GM18499 (cell line): ENCODE data around the gene KLF9.

ENCODE experiments used
- ATAC-seq: cut with Tn5 transposase; IDR thresholded peaks from one replicate; pipeline ENCODE4 v1.9.1; 2021; ENCODE audit warnings: moderate number of reproducible peaks; ENCODE audit not compliant: insufficient read depth, unreplicated experiment

The KLF9 gene

GRCh38 chr9:70374962-70375618 lies 39.4 kb downstream of the KLF9 start:
- no peak for ATAC-seq

- ATAC-seq: no peak
These were observed 47.0 kb downstream of the KLF9 start for GRCh38 chr9:70367305-70367930.

GRCh38 chr9:70363760-70364159 lies 50.7 kb downstream of the KLF9 start:
- no peak for ATAC-seq

- ATAC-seq: no peak
These were observed 51.5 kb downstream of the KLF9 start for GRCh38 chr9:70362952-70363351.

GRCh38 chr9:70355801-70356200 lies 58.7 kb downstream of the KLF9 start:
- ATAC-seq: no peak

DNA sequence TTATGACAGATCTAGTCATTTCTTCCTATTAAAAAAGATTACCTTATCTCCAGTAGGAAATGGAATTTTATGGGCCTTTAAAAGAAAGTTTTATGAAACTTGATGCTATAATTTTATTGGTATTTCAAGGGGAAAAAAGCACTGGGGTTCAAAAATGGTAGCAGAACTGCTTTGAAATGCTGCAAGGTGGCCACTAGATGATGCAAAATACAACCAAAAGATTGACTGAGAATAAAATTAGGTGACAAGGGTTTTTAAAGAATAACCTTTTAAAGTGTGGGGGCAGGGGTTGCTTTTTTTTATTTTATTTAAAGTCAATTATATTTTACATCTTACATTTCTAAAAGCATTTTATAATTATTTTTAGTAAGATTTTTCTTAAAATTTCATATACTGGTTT lies 61.7 kb downstream of the KLF9 start:
- no peak for ATAC-seq

DNA sequence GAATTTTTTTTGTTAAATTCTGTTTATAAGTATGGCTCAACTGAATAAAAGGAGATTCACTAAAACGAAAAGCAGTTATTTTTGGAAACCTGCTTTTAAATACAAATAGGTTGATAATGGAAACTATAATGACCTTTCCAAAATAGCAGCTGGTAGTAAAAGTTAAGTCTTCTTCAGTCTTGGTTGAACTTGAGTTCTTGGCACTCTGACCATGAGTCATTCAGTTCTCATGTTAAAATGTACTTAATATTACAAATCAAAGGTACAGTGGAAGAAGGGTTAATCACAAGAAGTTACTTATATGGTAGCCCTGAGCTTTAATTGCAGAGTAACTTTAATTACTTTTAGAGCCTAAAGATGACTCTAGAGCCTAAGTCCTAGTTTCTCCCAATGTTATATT lies 62.1 kb downstream of the KLF9 start:
- no peak for ATAC-seq

DNA sequence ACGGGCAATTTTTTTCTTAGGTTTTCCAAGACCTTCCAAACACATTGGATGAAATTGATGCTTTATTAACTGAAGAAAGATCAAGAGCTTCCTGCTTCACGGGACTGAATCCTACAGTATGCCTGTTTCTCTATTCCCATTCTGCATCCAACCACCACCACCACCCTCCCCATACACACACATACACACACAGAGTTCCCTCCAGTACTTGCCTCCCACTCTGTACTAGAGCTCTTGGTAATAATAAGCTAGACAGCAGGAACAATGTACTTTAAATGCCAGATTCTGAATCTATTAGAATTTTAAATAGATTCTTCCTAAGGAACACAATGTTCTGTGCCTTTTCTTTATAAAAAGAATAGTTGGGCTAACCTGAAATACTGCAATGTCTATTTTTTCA lies 67.4 kb downstream of the KLF9 start:
- ATAC-seq: no peak

- ATAC-seq: no peak
These were observed 73.9 kb downstream of the KLF9 start for GRCh38 chr9:70340572-70340971.
